Transverse colon (tissue), 4 donors: ENCODE data around the gene OR51T1. TPM values are rescaled to one million over a fixed set of nuclear protein-coding genes. Genes with fewer than 3 reads are reported as not detected.

Experiments
- DNase-seq: peaks from one replicate; pipeline ENCODE4 v3.0.0-alpha.2; 2019
- H3K27ac ChIP-seq, 4 donors: fragments of 200-600 bp; sonication (generic); 2 replicates each; pipeline ENCODE4 v1.5.1; 2016 to 2018; ENCODE audit warnings: inconsistent platforms in 4 of 4
- H3K27me3 ChIP-seq: fragments of 200-600 bp; sonication (generic); 2 replicates; pipeline ENCODE4 v1.5.1; 2017; ENCODE audit warnings: inconsistent platforms
- H3K36me3 ChIP-seq, 4 donors: fragments of 200-600 bp; sonication (generic); 2 replicates each; pipeline ENCODE4 v1.5.1; 2017 to 2019; ENCODE audit warnings: inconsistent platforms in 4 of 4
- H3K4me1 ChIP-seq, 4 donors: fragments of 200-600 bp; sonication (generic); 2 replicates each; pipeline ENCODE4 v1.5.1; 2017 to 2020; ENCODE audit warnings: inconsistent platforms in 4 of 4
- H3K4me3 ChIP-seq, 4 donors: fragments of 200-600 bp; sonication (generic); 1 replicate in 1 of 4; 2 replicates in 3 of 4; pipeline versions ENCODE4 v1.5.1 to v1.6.1; 2017 to 2019; ENCODE audit warnings: inconsistent platforms in 4 of 4
- H3K9me3 ChIP-seq, 2 donors: fragments of 200-600 bp; sonication (generic); 2 replicates each; pipeline ENCODE4 v1.5.1; 2017 to 2019; ENCODE audit warnings: inconsistent platforms in 2 of 2
- EP300 ChIP-seq: sonication (generic); formaldehyde crosslinking; IDR thresholded peaks from one replicate; pipeline ENCODE4 v1.6.1; 2017; ENCODE audit warnings: antibody characterized with exemption, low read depth
- POLR2A ChIP-seq: fragments of 450-650 bp; IDR thresholded peaks from one replicate; pipeline ENCODE4 v1.6.1; 2016; ENCODE audit warnings: antibody characterized with exemption, mild to moderate bottlenecking, moderate library complexity
- POLR2AphosphoS5 ChIP-seq, 3 donors: sonication (generic); formaldehyde crosslinking; IDR thresholded peaks; one replicate each; pipeline ENCODE4 v1.6.1; 2016; ENCODE audit warnings: antibody characterized with exemption in 3 of 3
- WGBS, 2 donors: methylation state at CpG; one replicate each; pipeline ENCODE4 v1.1.5; 2018; ENCODE audit warnings: low coverage in 1 of 2; 5-methylcytosine and 5-hydroxymethylcytosine counted together
- in situ Hi-C, 4 donors: fragments of 200-750 bp; cut with MboI; loops; one replicate each; pipeline versions ENCODE4 v1.15.0 to v1.15.1; 2017; ENCODE audit warnings: low sequenced_read_pairs in 3 of 4, low pct_ligation_motif_present in 1 of 4, low pct_unique_long_range_greater_than_20kb in 1 of 4
- intact Hi-C: fragments of 100-400 bp; cut with DNase I; formaldehyde crosslinking; loops from one replicate; pipeline ENCODE4 v1.15.1; 2023; ENCODE audit warnings: low total_unique reads
- total RNA-seq, 4 donors: library from RNA; depleted of rRNA; stranded (reverse); fragments of >200 nt; gene quantifications; one replicate each; pipeline ENCODE4 v1.1.0, GENCODE V29; 2016
- TF ChIP-seq, protein P1 (sequence below), 5 experiments: fragments of 200-600 bp in 3 of 5; fragments of 450-650 bp in 2 of 5; sonication (generic) in 3 of 5; IDR thresholded peaks; 1 replicate in 2 of 5; 2 replicates in 3 of 5; pipeline ENCODE4 v1.5.1; 2016 to 2017; ENCODE audit warnings: antibody characterized with exemption in 5 of 5, inconsistent platforms in 3 of 5, mild to moderate bottlenecking in 2 of 5, moderate library complexity in 1 of 5

OR51T1 gene
- total RNA-seq, 4 donors from 2014 or later = not detected

DNA sequence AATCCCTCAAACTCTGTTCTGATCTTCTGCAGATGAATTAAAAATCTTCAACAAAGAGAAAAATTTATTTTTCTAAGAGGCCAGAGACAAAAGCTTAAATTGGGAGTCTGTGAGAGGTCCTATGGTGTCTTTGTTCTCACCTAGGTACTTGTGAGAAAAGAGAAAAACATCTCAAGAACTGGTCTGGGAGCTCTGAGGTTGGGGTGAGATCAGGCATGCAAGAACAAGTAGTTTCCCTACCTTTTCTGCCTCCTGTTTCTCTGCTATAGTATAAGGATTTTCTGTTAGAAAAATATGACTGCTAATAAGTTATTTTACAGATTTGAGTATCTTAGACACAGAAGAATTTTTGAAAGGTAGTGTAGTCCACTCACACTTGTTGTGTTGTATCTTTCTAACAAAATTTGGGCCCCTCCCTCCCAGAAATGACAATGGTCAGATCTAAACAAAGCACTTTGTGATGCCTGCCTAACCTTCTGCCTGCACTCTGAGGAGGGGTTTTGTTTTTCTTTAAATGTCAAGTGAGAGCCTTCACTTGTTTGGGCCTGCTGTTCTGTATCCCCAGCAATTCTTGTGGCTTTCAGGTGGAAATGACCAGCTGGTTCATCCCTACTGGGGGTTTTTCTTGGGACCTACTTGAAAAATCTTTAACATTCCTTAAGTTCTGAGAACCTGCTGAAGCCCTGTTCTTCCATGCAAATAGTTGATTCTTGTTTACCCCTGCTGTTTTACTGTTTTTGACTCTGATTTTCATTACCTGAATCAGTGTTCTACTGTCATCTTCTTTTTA, 19.1 kb upstream of the OR51T1 start:
- intact Hi-C loops = no loop called here
- H3K4me1 ChIP-seq = no peaks in the 10 kb centered on the region
- in situ Hi-C loops = no loop called here

DNA sequence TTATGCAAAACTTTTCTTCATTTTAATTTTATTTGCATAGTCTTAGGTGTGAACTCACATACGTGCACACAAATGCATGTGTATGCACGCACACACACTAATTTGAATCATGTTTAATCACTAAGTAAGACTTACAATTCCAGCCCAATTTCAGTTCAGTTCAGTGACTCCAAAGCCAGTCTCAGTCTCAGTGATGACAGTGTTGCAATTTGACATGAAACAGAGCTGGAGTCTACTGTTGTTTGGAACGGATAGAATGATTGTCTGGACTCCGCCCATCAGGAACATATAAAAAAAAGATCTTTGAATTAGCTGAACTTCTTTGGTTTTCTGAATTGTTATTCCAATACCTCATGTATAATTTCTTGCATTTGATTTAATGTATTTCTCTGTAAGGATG, 17.8 kb upstream of the OR51T1 start:
- DNase-seq = no peak
- Histone ChIP-seq H3K27me3 (no peaks in the 10 kb centered on the region), H3K4me1 (no peaks in the 10 kb centered on the region), H3K4me3 (no peak overlapping the region), H3K9me3 (no peaks in the 10 kb centered on the region), H3K36me3 (no peaks in the 10 kb centered on the region), H3K27ac (no peak overlapping the region)
- intact Hi-C loops (no loop called here), in situ Hi-C loops (no loop called here)
- TF ChIP-seq, protein P1, sequence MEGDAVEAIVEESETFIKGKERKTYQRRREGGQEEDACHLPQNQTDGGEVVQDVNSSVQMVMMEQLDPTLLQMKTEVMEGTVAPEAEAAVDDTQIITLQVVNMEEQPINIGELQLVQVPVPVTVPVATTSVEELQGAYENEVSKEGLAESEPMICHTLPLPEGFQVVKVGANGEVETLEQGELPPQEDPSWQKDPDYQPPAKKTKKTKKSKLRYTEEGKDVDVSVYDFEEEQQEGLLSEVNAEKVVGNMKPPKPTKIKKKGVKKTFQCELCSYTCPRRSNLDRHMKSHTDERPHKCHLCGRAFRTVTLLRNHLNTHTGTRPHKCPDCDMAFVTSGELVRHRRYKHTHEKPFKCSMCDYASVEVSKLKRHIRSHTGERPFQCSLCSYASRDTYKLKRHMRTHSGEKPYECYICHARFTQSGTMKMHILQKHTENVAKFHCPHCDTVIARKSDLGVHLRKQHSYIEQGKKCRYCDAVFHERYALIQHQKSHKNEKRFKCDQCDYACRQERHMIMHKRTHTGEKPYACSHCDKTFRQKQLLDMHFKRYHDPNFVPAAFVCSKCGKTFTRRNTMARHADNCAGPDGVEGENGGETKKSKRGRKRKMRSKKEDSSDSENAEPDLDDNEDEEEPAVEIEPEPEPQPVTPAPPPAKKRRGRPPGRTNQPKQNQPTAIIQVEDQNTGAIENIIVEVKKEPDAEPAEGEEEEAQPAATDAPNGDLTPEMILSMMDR (IDR thresholded peaks at IDR 0.05) = no peak
- TF ChIP-seq EP300 (no peak), POLR2AphosphoS5 (IDR thresholded peaks at IDR 0.05) (no peak), POLR2A (no peak)
- 75 to 81% methylated on average over 4 of the region's 4 CpGs for WGBS, 2 donors

More for the DNA sequence above, 19.1 kb upstream of the OR51T1 start:
- DNase-seq = no peak
- Histone ChIP-seq H3K4me3 (no peak overlapping the region), H3K27ac (no peak overlapping the region), H3K27me3 (no peaks in the 10 kb centered on the region), H3K9me3 (no peaks in the 10 kb centered on the region), H3K36me3 (no peaks in the 10 kb centered on the region)
- TF ChIP-seq EP300 (no peak), POLR2AphosphoS5 (IDR thresholded peaks at IDR 0.05) (no peak), POLR2A (no peak)
- TF ChIP-seq, protein P1 (IDR thresholded peaks at IDR 0.05) = no peak

DNA sequence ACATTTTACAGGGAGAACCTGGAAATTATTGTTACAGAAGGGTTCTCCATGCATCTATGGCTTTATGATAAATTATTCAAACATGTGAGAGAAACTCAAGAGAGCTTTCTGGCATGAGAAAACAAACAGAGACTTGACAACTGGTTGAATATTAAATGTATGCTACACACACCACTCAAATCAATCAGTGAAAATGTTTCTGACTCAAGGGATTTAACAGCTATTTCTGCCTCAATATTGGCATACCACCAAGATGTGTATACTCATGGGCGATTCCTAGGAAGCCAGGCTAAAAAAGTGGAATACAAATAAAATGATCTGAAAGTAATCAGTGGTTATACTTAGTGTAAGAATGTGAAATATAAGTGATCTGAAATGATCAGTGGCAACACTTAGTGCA, 15.8 kb upstream of the OR51T1 start:
- in situ Hi-C loops = no loop called here
- Histone ChIP-seq H3K4me3 (no peak overlapping the region), H3K27me3 (no peaks in the 10 kb centered on the region), H3K27ac (no peak overlapping the region), H3K4me1 (no peaks in the 10 kb centered on the region), H3K9me3 (no peaks in the 10 kb centered on the region), H3K36me3 (no peaks in the 10 kb centered on the region)
- intact Hi-C loops = no loop called here
- TF ChIP-seq POLR2AphosphoS5 (IDR thresholded peaks at IDR 0.05) = no peak
- TF ChIP-seq EP300 = no peak
- no peak for TF ChIP-seq POLR2A
- TF ChIP-seq, protein P1 (IDR thresholded peaks at IDR 0.05) = no peak
- no peak for DNase-seq
- WGBS, 2 donors = 33 to 80% methylated on average over 1 of the region's 1 CpG

DNA sequence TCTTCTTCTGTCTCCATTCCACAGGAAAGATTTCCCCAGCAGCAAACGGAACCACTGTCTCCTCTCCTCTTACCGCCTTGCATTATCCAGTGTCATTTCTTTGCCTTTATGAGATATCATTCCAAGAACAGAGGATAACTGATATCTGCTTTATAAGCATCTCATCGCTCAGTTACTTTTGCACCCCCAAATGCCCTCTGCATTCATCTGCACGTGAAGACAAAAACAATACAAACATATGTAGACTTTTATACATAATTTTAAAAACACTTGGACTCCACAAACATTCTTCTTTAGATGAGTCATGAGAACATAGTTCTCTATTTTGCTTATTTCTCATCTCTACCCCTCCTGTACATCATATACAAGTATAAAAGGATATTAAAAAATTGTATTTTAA, 512 bp upstream of the OR51T1 start:
- intact Hi-C loops = no loop called here
- no peak overlapping the region for H3K4me3 ChIP-seq
- in situ Hi-C loops = no loop called here
- no peaks in the 10 kb centered on the region for H3K4me1 ChIP-seq
- no peak overlapping the region for H3K27ac ChIP-seq
- no peak for TF ChIP-seq POLR2A
- no peak for TF ChIP-seq EP300
- no peak for TF ChIP-seq POLR2AphosphoS5 (IDR thresholded peaks at IDR 0.05)
- TF ChIP-seq, protein P1 (IDR thresholded peaks at IDR 0.05) = no peak
- H3K27me3 ChIP-seq = no peaks in the 10 kb centered on the region
- H3K9me3 ChIP-seq = no peaks in the 10 kb centered on the region
- DNase-seq = no peak
- no peaks in the 10 kb centered on the region for H3K36me3 ChIP-seq
- 73 to 83% methylated on average over 3 to 4 of the region's 4 CpGs for WGBS, 2 donors
